DMS153 treated with DMSO at 0.1 percent for 48 hours (cell line): ENCODE results near the gene TMX4.
"Not testable (repeated sequence)": the region's sequence is repeated elsewhere in the genome, so short reads cannot be mapped to it uniquely, and the experiment has no call there.

Experiments used
- DNase-seq: peaks from one replicate; lab custom pipeline; 2025; ENCODE audit not compliant: unreplicated experiment; lab: John Stamatoyannopoulos, UW

The TMX4 gene

DNA sequence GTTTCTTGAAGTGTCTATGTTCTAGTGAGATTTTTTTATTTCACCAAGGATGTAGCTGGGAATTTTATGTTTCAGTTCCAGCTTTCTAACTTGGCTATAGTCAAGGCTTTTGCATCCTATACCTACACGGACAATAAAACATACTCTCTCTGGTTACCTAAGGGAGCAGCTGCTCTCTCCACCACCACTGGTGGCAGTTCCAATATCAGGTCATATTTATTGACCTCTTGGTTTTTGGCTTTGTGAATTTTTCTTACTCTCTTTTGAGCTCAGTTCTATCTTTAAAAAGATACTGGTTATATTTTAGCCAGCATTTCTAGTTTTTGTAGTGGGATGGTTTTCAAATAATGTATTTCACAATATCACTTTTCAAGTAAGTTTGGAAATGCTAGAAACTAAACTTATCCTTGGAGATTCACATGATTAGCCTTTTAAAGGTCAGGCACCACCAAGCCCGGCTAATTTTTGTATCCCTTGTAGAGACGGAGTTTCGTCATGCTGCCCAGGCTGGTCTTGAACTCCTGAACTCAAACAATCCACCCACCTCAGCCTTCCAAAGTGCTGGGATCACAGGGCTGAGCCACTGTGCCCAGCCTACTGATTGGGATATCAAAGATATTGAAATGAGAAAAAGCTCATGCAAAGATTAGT is 44.7 kb downstream of the TMX4 start:
- no peak for DNase-seq

DNA sequence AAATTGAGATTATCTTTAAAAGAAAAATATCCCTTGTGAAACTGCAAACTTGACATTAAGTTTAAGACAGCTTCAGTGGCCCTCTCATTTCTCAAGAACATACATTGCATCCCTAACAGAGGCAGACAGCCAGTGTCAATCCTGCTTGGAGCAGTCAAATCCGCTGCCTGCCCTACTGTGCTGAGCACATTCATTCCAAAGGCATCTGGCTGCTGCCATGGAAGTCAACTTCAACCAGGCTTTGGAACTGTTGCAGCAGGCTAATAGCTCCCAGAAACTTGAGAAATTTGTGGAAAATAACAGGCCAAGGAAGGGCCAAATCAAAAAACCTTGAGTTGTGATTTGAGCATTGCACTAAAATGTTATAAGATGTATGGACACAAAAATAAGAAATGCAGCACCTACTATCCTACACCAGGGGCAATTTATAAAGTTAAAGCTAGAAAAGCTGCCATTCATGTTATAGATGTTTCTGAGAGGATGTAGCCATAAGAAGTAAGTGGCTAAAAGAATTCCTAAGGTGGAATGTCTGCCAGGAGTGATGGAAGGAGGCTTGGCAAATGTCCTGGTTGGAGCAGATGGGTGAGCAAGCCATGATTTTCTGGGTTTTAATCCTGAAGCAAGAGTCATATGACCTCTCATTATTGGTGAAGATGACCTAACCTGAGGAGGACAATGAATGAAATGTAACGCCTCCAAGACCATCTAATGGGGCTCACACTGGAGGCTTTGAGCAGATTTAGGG is 47.9 kb downstream of the TMX4 start:
- no peak for DNase-seq

DNA sequence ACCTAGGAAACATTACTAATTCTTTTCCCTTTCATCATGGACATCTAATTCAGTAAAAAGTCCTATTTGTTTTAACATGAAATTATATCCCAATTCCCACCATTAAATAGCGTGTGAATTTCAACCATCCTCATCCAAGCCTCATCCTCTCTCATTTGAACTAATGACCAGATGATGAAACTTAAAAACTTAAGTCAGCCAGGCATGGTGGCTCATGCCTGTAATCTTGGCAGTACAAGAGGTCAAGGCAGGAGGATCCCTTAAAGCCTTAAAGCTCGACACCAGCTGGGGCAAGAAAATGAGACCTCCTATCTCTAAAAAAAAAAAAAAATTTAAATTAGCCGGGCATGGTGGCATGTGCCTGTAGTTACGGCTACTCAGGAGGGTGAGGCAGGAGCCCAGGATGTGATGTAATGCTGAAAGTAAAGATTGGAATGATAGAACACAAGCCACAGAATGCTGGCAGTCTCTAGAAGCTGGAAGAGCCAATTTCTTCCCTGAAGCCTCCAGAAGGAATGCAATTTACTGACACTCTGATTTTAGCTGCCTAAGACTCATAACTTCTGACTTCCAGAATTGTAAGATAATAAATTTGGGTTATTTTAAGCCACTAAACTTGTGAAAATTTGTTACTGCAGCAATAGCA is 52.2 kb downstream of the TMX4 start:
- DNase-seq, result no peak

DNA sequence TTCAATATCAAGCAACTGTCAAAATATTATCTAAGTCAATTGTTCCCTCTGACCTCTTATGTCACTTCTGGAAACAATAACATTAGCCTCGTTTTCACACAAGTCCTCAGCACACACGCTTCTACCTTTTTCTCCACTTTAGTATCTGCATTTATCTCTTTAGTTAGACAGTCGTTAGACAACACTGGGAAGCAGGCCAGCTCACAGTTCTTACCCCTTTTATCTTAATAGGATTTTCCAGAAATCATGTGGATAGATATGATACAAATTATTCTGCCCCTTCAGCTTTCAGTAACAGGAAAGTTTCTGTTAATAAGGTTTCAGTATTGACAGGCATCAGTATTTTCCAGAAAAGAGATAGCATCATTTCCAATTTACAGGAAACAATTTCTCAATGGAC is 53.4 kb downstream of the TMX4 start:
- DNase-seq, result no peak

DNA sequence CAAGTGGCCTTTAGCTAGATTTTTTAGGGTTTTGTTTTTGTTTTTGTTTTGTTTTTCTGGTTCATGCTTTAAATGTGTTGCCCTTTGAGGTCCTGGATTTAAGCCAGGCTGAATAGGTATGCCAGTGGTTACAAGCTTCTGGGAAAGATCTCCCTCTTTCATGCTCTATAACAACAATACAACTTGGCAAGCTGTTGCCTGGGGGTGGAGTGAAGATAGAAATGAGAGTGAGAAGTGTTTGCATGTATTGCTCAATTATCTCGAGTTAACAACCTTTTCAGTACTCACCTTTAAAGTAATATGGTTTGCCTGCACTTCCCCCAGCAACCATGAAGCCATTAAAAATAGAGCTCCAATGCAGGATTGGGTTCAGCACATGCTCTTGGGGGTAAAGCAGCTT is 60.1 kb downstream of the TMX4 start:
- no peak for DNase-seq

DNA sequence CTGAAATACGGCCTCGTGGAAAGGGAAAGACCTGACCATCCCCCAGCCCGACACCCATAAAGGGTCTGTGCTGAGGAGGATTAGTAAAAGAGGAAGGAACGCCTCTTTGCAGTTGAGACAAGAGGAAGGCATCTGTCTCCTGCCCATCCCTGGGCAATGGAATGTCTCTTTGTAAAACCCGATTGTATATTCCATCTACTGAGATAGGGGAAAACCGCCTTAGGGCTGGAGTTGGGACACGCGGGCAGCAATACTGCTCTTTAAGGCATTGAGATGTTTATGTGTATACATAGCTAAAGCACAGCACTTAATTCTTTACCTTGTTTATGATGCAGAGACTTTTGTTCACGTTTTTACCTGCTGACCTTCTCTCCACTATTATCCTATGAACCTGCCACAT is 63.0 kb downstream of the TMX4 start:
- not testable (repeated sequence) for DNase-seq

DNA sequence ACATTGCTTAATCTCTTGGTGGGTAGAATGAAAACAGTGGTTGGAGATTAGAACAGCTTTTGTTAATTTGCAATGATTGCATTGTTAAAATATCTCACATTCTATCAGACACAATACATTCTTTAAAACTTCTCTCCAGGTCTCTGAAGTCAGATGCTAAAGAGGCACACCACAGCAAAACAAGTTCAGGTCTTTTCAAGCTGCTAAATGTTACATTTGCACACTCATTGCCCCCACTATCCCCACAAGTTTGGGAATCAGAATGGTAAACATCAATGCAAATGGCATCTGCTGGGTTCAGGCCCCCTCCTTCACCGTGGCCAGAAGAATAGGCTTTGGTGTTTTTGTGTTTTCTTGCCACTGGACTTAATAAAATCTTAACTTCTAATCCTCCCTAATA is 69.2 kb downstream of the TMX4 start:
- no peak for DNase-seq

DNA sequence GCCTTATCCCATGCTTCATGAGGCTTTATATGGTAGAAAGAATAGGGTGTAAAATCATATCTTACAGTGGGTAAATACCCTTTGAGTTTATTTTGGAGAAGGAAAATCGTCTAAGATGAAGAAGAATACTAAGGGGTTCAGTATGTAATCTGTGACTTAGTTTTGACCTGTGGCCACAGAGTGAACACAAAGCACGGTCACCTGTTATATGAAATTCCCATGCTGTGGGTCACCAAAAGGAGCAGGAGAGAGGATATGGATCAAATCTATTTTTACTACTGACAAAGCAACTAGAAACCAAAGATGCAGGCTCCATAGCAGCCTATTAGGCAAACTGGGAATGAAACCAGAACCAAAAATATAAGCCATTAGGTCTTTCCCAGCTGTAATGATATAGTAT is 75.7 kb downstream of the TMX4 start:
- DNase-seq, result no peak

DNA sequence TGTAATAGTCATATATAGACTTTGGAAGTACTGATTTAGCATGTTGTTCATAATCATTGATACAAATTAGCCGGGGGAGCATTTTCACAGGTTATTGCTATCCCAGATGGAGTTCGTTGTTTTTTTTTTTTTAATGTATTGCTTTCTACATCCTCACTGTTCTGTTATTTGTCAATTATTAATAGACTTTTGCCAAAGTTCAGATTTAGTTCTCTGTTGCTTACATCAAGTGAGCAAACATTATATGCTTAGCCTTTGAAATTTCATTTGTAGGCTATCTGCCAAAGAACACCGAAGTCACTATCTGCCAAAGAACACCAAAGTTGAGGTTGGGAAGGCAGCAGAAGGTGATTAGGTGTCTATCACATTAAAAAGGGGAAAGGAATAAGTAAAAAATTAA is 79.2 kb downstream of the TMX4 start, which contains the start of gene HAO1:
HAO1 (minus strand) TSS at position 118 of the 400 bp plus-strand sequence; CDS start at position 82, 36 bp downstream.
- no peak for DNase-seq

DNA sequence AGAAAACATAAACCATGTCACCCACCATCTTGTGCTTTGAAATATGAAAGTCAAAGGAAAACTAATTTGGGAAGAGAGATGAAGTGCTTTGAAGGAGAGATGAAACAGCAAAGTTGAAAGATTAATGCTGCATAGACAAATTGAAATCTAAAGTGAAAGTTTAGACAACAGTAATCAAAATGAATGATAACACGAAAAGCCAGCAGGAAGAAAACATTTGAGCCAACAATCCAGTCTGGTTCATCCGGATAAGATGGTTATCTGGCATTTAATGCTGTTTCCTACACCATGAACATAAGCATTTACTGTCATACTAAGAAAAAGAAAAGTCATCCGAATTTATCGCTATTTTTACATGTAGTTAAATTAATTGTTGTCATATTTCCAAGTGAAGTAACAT is 79.9 kb downstream of the TMX4 start:
- DNase-seq, result no peak

DNA sequence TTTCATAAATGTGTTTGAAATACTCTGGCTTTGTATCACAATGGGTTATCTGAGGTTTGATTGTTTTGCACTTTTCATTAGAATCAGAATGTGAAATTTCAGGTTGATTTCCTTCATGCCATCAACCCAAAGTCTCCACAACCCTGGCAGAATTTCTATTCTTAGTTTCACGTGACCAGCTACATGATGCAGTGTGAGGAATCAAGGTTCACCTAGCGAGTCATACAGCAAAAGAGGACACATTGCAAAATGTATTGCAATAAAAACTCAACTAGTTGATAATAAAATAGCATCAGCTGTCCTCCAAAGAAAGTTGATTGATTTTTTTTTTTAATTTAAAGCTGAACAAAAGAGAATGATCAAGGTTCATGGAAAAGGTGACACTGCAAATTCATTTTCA is 81.5 kb downstream of the TMX4 start:
- no peak for DNase-seq

DNA sequence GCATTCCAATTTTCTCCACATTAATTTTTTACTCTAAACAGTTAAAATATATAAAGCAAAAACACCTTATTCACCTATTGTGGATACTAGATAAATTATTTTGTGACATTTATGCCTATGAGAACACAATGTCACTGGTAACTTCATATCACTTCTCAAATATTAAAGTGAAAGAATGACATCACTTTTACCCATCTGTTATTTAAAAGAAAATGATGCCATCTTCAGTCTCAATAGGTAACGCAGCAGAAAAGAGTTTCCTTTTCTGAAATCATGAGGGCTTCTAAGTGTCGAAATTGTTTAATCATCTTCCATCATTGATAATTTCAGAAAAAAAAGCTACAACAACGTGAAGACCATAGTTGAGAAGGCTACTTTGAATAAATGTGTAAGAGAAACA is 82.2 kb downstream of the TMX4 start:
- DNase-seq, result no peak

DNA sequence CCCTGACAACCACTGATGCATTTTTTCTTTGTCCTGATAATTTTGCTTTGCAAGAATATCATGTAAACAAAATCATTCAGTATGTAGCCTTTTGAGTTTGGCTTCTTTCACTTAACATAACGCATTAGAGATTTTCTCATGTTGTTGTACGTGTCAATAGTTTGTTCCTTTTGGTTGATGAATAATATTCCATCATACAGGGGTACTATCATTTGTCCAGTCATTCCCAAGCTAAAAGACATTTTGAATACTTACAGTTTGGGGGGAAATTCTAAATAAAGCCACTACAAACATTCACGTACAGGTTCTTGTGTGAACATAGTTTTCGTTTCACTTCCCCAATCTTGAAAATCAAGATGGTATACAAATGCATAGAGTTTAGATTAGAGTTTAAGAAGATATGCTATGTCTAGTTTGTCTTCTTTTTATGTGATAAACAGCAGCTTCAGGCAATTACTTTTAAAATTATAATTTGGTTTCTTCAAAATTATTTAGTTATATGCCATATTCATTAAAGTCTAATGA is 84.5 kb downstream of the TMX4 start:
- no peak for DNase-seq

DNA sequence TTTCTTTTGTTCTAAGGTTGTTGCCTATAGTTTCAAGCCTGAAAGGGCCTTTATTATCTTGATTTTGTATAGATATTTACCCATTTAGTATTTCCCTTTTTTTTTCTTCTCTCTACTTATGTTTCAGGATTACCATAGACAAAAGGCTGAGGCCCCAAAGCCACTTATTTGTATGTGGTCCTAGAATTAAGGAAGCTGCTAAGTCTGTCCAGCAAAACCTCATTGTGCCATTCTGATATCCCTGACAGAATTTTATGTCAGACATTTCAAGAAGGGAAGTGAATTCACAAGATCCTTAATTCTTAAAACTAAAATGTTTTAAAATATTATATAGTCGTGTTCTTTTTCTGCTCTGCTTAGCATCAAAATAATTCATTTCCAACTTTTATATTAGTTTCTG is 86.2 kb downstream of the TMX4 start:
- DNase-seq, result no peak

DNA sequence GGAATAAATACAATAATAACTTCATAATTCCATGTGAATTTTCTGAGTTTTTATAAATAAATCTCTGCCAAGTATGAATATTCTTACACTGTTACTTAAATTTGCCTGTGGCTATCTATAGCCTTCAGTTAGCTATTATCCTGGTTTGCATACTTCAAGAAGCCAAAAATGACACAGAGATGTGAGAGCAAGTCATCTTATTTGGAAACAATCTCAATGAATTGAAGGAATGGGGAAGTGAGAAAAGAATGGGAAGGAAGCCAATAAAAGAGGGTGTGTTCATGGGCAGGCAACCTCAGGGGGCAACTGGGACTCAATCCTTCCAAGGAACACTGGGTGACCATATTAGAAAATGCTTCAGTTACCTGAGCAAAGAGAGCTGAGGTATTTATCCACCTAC is 89.2 kb downstream of the TMX4 start:
- no peak for DNase-seq
